HEK293 (cell line): ENCODE results near the gene C1orf94.

ENCODE experiments used
- CTCF ChIA-PET: fragments of 350-600 bp; formaldehyde crosslinking; extraction: SDS; loops from one replicate; lab custom pipeline; 2021; ENCODE audit warnings: antibody characterized with exemption; lab: Yijun Ruan, JAX
- POLR2A ChIA-PET: fragments of 300-600 bp; formaldehyde crosslinking; extraction: SDS; loops from one replicate; lab custom pipeline; 2020; ENCODE audit warnings: antibody characterized with exemption, inconsistent platforms; lab: Yijun Ruan, JAX
- H3K27ac ChIP-seq: fragments of 200-500 bp; sonication (Bioruptor generic); 2 replicates; pipeline ENCODE4 v1.5.1; 2014; ENCODE audit warnings: low read depth, low read length, control low read depth, inconsistent platforms; ENCODE audit errors: extremely low read depth
- H3K36me3 ChIP-seq, 2 experiments: fragments of 200-500 bp in 1 of 2; sonication (Bioruptor generic) in 1 of 2; 1 replicate in 1 of 2; 2 replicates in 1 of 2; pipeline ENCODE4 v1.5.1; 2014 to 2017; ENCODE audit warnings: inconsistent platforms in 2 of 2, low read length in 2 of 2; ENCODE audit not compliant: control insufficient read depth in 2 of 2, insufficient read depth in 1 of 2
- H3K4me1 ChIP-seq: fragments of 200-500 bp; sonication (Bioruptor generic); 2 replicates; pipeline ENCODE4 v1.5.1; 2014; ENCODE audit warnings: mild to moderate bottlenecking, low read length, inconsistent platforms; ENCODE audit not compliant: control insufficient read depth, insufficient read depth
- H3K4me3 ChIP-seq: 2 replicates; pipeline ENCODE4 v1.5.1; 2011; ENCODE audit warnings: low read depth, mild to moderate bottlenecking, control low read depth, low read length, moderate library complexity
- H3K9me3 ChIP-seq: fragments of 200-500 bp; sonication (Bioruptor generic); 2 replicates; pipeline ENCODE4 v1.5.1; 2014; ENCODE audit warnings: low read depth, low read length, inconsistent platforms; ENCODE audit not compliant: control insufficient read depth, insufficient read depth
- KLF16 ChIP-seq: fragments of 450-650 bp; formaldehyde crosslinking; IDR thresholded peaks from 2 replicates; pipeline ENCODE4 v1.5.1; 2017; ENCODE audit warnings: missing biosample characterization, missing genetic modification characterization
- KLF7 ChIP-seq: fragments of 450-650 bp; formaldehyde crosslinking; IDR thresholded peaks from 2 replicates; pipeline ENCODE4 v1.5.1; 2016; ENCODE audit warnings: missing biosample characterization, missing genetic modification characterization, borderline replicate concordance
- MEIS1 ChIP-seq: sonication (generic); formaldehyde crosslinking; IDR thresholded peaks from 2 replicates; pipeline ENCODE4 v1.8.1; 2022; ENCODE audit warnings: missing genetic modification reagents, mild to moderate bottlenecking, borderline replicate concordance
- ZBTB1 ChIP-seq: fragments of 450-650 bp; formaldehyde crosslinking; IDR thresholded peaks from 2 replicates; pipeline ENCODE4 v1.5.1; 2016; ENCODE audit warnings: missing biosample characterization, missing genetic modification characterization
- ZBTB48 ChIP-seq: fragments of 450-650 bp; formaldehyde crosslinking; IDR thresholded peaks from 2 replicates; pipeline ENCODE4 v1.5.1; 2016; ENCODE audit warnings: missing biosample characterization, missing genetic modification characterization
- ZFP37 ChIP-seq: fragments of 450-650 bp; formaldehyde crosslinking; IDR thresholded peaks from 2 replicates; pipeline ENCODE4 v1.5.1; 2016; ENCODE audit warnings: missing biosample characterization, missing genetic modification characterization
- ZNF146 ChIP-seq: fragments of 450-650 bp; formaldehyde crosslinking; IDR thresholded peaks from 2 replicates; pipeline ENCODE4 v1.5.1; 2016; ENCODE audit warnings: missing biosample characterization, missing genetic modification characterization
- ZNF184 ChIP-seq: fragments of 450-650 bp; IDR thresholded peaks from 2 replicates; pipeline ENCODE4 v1.5.1; 2018; ENCODE audit warnings: missing biosample characterization, mild to moderate bottlenecking, missing genetic modification characterization
- ZNF211 ChIP-seq: fragments of 450-650 bp; formaldehyde crosslinking; IDR thresholded peaks from 2 replicates; pipeline ENCODE4 v1.5.1; 2016; ENCODE audit warnings: low read depth, missing biosample characterization, missing genetic modification characterization
- ZNF302 ChIP-seq: fragments of 450-650 bp; formaldehyde crosslinking; IDR thresholded peaks from 2 replicates; pipeline ENCODE4 v1.5.1; 2016; ENCODE audit warnings: missing biosample characterization, missing genetic modification characterization, low read depth
- ZNF391 ChIP-seq: fragments of 450-650 bp; formaldehyde crosslinking; IDR thresholded peaks from 2 replicates; pipeline ENCODE4 v1.5.1; 2016; ENCODE audit warnings: low read depth, missing biosample characterization, missing genetic modification characterization, borderline replicate concordance
- ZNF426 ChIP-seq: fragments of 450-650 bp; formaldehyde crosslinking; IDR thresholded peaks from 2 replicates; pipeline ENCODE4 v1.5.1; 2017; ENCODE audit warnings: missing biosample characterization, missing genetic modification characterization, mild to moderate bottlenecking, inconsistent platforms, moderate library complexity
- ZNF521 ChIP-seq: fragments of 450-650 bp; formaldehyde crosslinking; IDR thresholded peaks from 2 replicates; pipeline ENCODE4 v1.5.1; 2017; ENCODE audit warnings: missing biosample characterization, mild to moderate bottlenecking, missing genetic modification characterization
- ZNF639 ChIP-seq: fragments of 450-650 bp; formaldehyde crosslinking; IDR thresholded peaks from 2 replicates; pipeline ENCODE4 v1.5.1; 2016; ENCODE audit warnings: missing biosample characterization, missing genetic modification characterization
- ZNF658 ChIP-seq: fragments of 450-650 bp; formaldehyde crosslinking; IDR thresholded peaks from 2 replicates; pipeline ENCODE4; 2016; ENCODE audit warnings: missing biosample characterization, missing genetic modification characterization
- ZNF670 ChIP-seq: fragments of 450-650 bp; formaldehyde crosslinking; IDR thresholded peaks from 2 replicates; pipeline ENCODE4 v1.5.1; 2016; ENCODE audit warnings: missing biosample characterization, missing genetic modification characterization, low read depth
- ZNF707 ChIP-seq: fragments of 450-650 bp; formaldehyde crosslinking; IDR thresholded peaks from 2 replicates; pipeline ENCODE4 v1.5.1; 2016; ENCODE audit warnings: missing biosample characterization, missing genetic modification characterization
- ZNF837 ChIP-seq: fragments of 450-650 bp; formaldehyde crosslinking; IDR thresholded peaks from 2 replicates; pipeline ENCODE4 v1.5.1; 2016; ENCODE audit warnings: missing biosample characterization, missing genetic modification characterization

Gene C1orf94

GRCh38 chr1:34245967-34246366 is 69.3 kb downstream of the C1orf94 start (continued):
- TF ChIP-seq KLF7 (tag by site-specific recombination) (no peak), ZNF391 (no peak)
- TF ChIP-seq, all 188 proteins: peak for 0

GRCh38 chr1:34250342-34250741 is 73.6 kb downstream of the C1orf94 start:
- no peak for TF ChIP-seq MEIS1
- no peaks in the 10 kb centered on the region for H3K36me3 ChIP-seq
- ChIA-PET POLR2A (no interaction called here), CTCF (interaction anchor here (0.5 to 0.6 kb wide), 2 partner anchors 348 to 528 kb away, joined by 3 to 4 read pairs; no protein-coding TSS in a partner anchor)
- no peaks in the 10 kb centered on the region for H3K4me1 ChIP-seq
- H3K4me3 ChIP-seq = no peak overlapping the region
- no peak overlapping the region for H3K27ac ChIP-seq
- no peaks in the 10 kb centered on the region for H3K9me3 ChIP-seq

GRCh38 chr1:34262023-34262853 is 85.5 kb downstream of the C1orf94 start:
- POLR2A ChIA-PET = no interaction called here
- H3K4me1 ChIP-seq = peaks cover 8% of the 10 kb centered on the region
- TF ChIP-seq ZNF670 (tag by site-specific recombination) (no peak), ZNF658 (no peak), ZNF521 (tag by site-specific recombination) (no peak), ZNF302 (tag by site-specific recombination) (no peak), ZNF184 (no peak), ZNF707 (tag by site-specific recombination) (no peak), ZNF426 (tag by site-specific recombination) (no peak), ZFP37 (tag by site-specific recombination) (no peak)
- TF ChIP-seq, all 188 proteins: peak for 0

GRCh38 chr1:34262921-34263320 is 86.2 kb downstream of the C1orf94 start:
- Histone ChIP-seq H3K4me1 (peaks cover 8% of the 10 kb centered on the region), H3K4me3 (no peak overlapping the region), H3K36me3 (no peaks in the 10 kb centered on the region), H3K27ac (no peak overlapping the region), H3K9me3 (no peaks in the 10 kb centered on the region)
- POLR2A ChIA-PET = no interaction called here
- TF ChIP-seq KLF16 (tag by site-specific recombination) = no peak
- no peak for TF ChIP-seq ZNF211 (tag by site-specific recombination)
- no peak for TF ChIP-seq ZBTB1
- TF ChIP-seq ZNF146 = no peak
- no peak for TF ChIP-seq ZBTB48 (tag by site-specific recombination)
- TF ChIP-seq ZNF639 (tag by site-specific recombination) = no peak
- no peak for TF ChIP-seq ZNF302 (tag by site-specific recombination)
- TF ChIP-seq ZNF837 (tag by site-specific recombination) = no peak
- CTCF ChIA-PET = interaction anchor here (1.1 to 1.6 kb wide), 2 partner anchors 119 to 630 kb away, joined by 3 read pairs; no protein-coding TSS in a partner anchor

More at GRCh38 chr1:34262023-34262853, 85.5 kb downstream of the C1orf94 start:
- Histone ChIP-seq H3K9me3 (no peaks in the 10 kb centered on the region), H3K36me3 (no peaks in the 10 kb centered on the region), H3K27ac (no peak overlapping the region), H3K4me3 (no peak overlapping the region)
- CTCF ChIA-PET = interaction anchor here (1.1 to 1.6 kb wide), 2 partner anchors 119 to 629 kb away, joined by 3 read pairs; no protein-coding TSS in a partner anchor
